A673 (cell line): Measurements from ENCODE around the gene CTCF. TPM values are rescaled to one million over a fixed set of nuclear protein-coding genes. Genes with fewer than 3 reads are reported as not detected.

Source experiments
- BruUV-seq: library from RNA; stranded (reverse); fragments of 400-500 nt; replicated peaks from 2 replicates; lab custom pipeline; 2021; lab: Mats Ljungman, UMichigan
- CTCF ChIA-PET: fragments of 300-600 bp; sonication (Branson Sonifier 250); formaldehyde crosslinking; loops from one replicate; lab custom pipeline; 2022; ENCODE audit warnings: antibody characterized with exemption; lab: Charles Lee
- POLR2A ChIA-PET: fragments of 300-600 bp; sonication (Branson Sonifier 250); formaldehyde crosslinking; loops from one replicate; lab custom pipeline; 2022; ENCODE audit warnings: antibody characterized with exemption; ENCODE audit not compliant: low non-redundant PET; lab: Charles Lee
- DNase-seq: peaks from one replicate; pipeline ENCODE4 v3.0.0-alpha.2; 2015; ENCODE audit warnings: low spot score
- H3K27ac ChIP-seq: fragments of 200-600 bp; sonication (generic); 2 replicates; pipeline ENCODE4 v1.5.1; 2016; ENCODE audit warnings: mixed run types, low read depth, mild to moderate bottlenecking, mixed read lengths, antibody characterized with exemption, low read length; ENCODE audit not compliant: poor library complexity, severe bottlenecking
- H3K27me3 ChIP-seq: fragments of 200-600 bp; sonication (generic); replicated peaks from 2 replicates; pipeline ENCODE4 v1.6.1; 2017; ENCODE audit warnings: mixed run types, low read depth, mild to moderate bottlenecking, mixed read lengths, antibody characterized with exemption, low read length; ENCODE audit not compliant: insufficient read depth, poor library complexity
- H3K36me3 ChIP-seq: fragments of 200-600 bp; sonication (generic); 2 replicates; pipeline ENCODE4 v1.6.1; 2016; ENCODE audit warnings: mixed run types, mild to moderate bottlenecking, mixed read lengths, antibody characterized with exemption, low read length; ENCODE audit not compliant: insufficient read depth, poor library complexity, severe bottlenecking
- H3K4me1 ChIP-seq: fragments of 200-600 bp; sonication (generic); 2 replicates; pipeline ENCODE4 v1.6.1; 2017; ENCODE audit warnings: mixed run types, mild to moderate bottlenecking, mixed read lengths, antibody characterized with exemption, low read length; ENCODE audit not compliant: insufficient read depth, poor library complexity, severe bottlenecking
- H3K4me3 ChIP-seq: fragments of 200-600 bp; sonication (generic); 2 replicates; pipeline ENCODE4 v1.5.1; 2016; ENCODE audit warnings: low read depth, mixed run types, mild to moderate bottlenecking, mixed read lengths, low read length; ENCODE audit not compliant: poor library complexity, severe bottlenecking
- H3K9me3 ChIP-seq: fragments of 200-600 bp; sonication (generic); 2 replicates; pipeline ENCODE4 v1.6.1; 2016; ENCODE audit warnings: mixed run types, low read depth, mild to moderate bottlenecking, mixed read lengths, antibody characterized with exemption, low read length; ENCODE audit not compliant: poor library complexity, severe bottlenecking
- EZH2 ChIP-seq: fragments of 200-600 bp; sonication (generic); IDR thresholded peaks from 2 replicates; pipeline ENCODE4 v1.6.1; 2017; ENCODE audit warnings: borderline replicate concordance, low read depth, mild to moderate bottlenecking, mixed read lengths, antibody characterized with exemption, low read length; ENCODE audit not compliant: poor library complexity, severe bottlenecking
- intact Hi-C: fragments of 100-400 bp; cut with micrococcal nuclease; formaldehyde crosslinking; loops from one replicate; pipeline ENCODE4 v1.10.0; 2022; ENCODE audit not compliant: unreplicated experiment
- total RNA-seq: library from RNA; stranded (reverse); gene quantifications from 2 replicates; pipeline ENCODE4 v1.2.3, GENCODE V29; 2021
- TF ChIP-seq, protein P1 (sequence below): fragments of 300-800, 200-600 bp; sonication (generic); conservative IDR thresholded peaks from 2 replicates; pipeline ENCODE4 v1.5.1; 2017; ENCODE audit warnings: low read depth, mild to moderate bottlenecking, antibody characterized with exemption, low read length, moderate library complexity, mixed read lengths

The CTCF gene
- total RNA-seq, 1 experiment from 2014 or later, result 74.7 TPM

DNA sequence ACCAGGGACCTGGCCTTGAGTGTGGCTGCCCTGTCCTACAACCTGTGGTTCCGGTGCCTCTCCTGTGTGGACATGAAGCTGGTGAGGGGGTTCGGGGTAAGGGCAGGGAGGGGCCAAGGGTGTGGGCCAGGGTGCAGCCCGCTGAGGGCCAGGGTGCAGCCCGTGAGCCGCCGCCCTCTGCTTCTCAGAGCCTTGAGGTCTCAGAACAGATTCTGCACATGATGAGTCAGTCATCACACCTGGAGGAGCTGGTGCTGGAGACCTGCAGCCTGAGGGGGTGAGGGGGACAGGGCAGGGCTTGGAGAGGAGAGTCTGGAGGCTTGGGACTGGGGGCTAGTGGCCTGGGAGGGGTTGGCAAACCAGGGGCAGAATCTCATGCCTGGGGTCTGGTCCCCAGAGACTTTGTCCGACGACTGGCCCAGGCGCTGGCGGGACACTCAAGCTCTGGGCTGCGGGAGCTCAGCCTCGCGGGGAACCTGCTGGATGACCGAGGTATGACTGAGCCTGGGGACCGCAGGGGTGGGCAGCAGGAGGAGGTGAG, 84.9 kb downstream of the CTCF start:
- no peak for TF ChIP-seq EZH2
- Histone ChIP-seq H3K36me3 (no peaks in the 10 kb centered on the region), H3K27ac (no peak overlapping the region), H3K4me1 (no peaks in the 10 kb centered on the region), H3K4me3 (no peak overlapping the region), H3K9me3 (no peaks in the 10 kb centered on the region), H3K27me3 (peaks cover 47% of the 10 kb centered on the region)
- POLR2A ChIA-PET, result no interaction called here
- CTCF ChIA-PET, result interaction anchor here (0.6 to 1.4 kb wide), 3 partner anchors 18 to 126 kb away, joined by 3 to 6 read pairs (median 3); no protein-coding TSS in a partner anchor
- intact Hi-C loops, result no loop called here
- no TSS peak for BruUV-seq
- DNase-seq, result no peak

DNA sequence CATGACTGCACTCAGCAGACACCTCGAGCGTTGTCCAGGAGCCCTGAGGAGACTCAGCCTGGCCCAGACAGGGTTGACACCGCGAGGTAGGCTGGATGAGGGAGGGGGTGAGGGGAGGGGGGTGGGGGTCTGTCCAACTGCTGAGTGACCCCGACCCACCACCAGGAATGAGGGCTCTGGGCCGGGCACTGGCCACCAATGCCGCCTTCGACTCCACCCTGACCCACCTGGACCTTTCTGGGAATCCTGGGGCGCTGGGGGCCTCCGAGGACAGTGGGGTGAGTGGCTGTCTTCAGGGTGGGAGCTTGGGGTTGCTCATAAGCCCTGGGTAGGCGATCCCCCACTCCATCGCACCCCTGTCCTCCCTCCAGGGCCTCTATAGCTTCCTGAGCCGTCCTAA, 85.4 kb downstream of the CTCF start:
- no peak for DNase-seq
- ChIA-PET POLR2A (interaction anchor here (0.7 kb wide), 1 partner anchor 63 kb away, joined by 4 read pairs; no protein-coding TSS in a partner anchor), CTCF (interaction anchor here (0.6 to 1.4 kb wide), 3 partner anchors 19 to 126 kb away, joined by 3 to 6 read pairs (median 3); no protein-coding TSS in a partner anchor)
- peaks cover 49% of the 10 kb centered on the region for H3K27me3 ChIP-seq
- H3K4me3 ChIP-seq, result no peak overlapping the region
- H3K27ac ChIP-seq, result no peak overlapping the region
- no peaks in the 10 kb centered on the region for H3K36me3 ChIP-seq
- intact Hi-C loops, result no loop called here
- no TSS peak for BruUV-seq
- no peaks in the 10 kb centered on the region for H3K4me1 ChIP-seq
- TF ChIP-seq, protein P1, sequence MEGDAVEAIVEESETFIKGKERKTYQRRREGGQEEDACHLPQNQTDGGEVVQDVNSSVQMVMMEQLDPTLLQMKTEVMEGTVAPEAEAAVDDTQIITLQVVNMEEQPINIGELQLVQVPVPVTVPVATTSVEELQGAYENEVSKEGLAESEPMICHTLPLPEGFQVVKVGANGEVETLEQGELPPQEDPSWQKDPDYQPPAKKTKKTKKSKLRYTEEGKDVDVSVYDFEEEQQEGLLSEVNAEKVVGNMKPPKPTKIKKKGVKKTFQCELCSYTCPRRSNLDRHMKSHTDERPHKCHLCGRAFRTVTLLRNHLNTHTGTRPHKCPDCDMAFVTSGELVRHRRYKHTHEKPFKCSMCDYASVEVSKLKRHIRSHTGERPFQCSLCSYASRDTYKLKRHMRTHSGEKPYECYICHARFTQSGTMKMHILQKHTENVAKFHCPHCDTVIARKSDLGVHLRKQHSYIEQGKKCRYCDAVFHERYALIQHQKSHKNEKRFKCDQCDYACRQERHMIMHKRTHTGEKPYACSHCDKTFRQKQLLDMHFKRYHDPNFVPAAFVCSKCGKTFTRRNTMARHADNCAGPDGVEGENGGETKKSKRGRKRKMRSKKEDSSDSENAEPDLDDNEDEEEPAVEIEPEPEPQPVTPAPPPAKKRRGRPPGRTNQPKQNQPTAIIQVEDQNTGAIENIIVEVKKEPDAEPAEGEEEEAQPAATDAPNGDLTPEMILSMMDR, result no peak
- no peak for TF ChIP-seq EZH2
- H3K9me3 ChIP-seq, result no peaks in the 10 kb centered on the region

DNA sequence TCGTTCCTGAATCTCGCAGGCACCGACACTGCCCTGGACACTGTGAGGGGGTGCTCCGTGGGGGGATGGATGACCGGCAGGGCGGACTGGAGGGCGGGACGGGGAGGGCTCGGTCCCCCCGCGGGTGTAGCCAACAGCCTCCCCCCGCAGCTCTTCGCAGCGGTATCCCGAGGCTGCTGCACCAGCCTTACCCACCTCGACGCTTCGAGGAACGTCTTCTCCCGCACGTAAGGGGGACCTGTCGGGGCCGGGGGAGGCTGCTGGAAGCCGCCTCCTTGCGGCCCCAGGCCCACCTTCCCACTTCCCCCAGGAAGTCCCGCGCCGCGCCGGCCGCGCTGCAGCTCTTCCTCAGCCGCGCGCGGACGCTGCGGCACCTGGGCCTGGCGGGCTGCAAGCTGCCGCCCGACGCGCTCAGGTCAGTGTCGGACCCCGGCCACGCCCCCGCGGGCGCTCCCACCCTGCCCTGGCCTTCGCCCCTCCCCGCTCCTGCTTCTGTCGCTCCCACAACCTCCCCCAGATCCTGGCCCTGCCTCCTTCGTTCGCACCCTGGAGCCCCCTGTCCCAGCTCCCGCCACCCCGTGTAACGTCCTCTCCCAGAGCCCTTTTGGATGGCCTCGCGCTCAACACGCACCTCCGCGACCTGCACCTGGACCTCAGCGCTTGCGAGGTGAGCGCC, 85.9 kb downstream of the CTCF start:
- H3K4me1 ChIP-seq, result no peaks in the 10 kb centered on the region
- intact Hi-C loops, result no loop called here
- TF ChIP-seq EZH2, result peak; percentile 70
- TF ChIP-seq, protein P1, result no peak
- no peaks in the 10 kb centered on the region for H3K9me3 ChIP-seq
- no peak overlapping the region for H3K4me3 ChIP-seq
- ChIA-PET CTCF (interaction anchor here (0.6 to 1.4 kb wide), 2 partner anchors 19 to 127 kb away, joined by 3 to 6 read pairs; no protein-coding TSS in a partner anchor), POLR2A (interaction anchor here (0.6 to 0.7 kb wide), 2 partner anchors 64 to 156 kb away, joined by 4 to 16 read pairs; no protein-coding TSS in a partner anchor)
- no peak for DNase-seq
- BruUV-seq, result no TSS peak
- peaks cover 49% of the 10 kb centered on the region for H3K27me3 ChIP-seq
- no peaks in the 10 kb centered on the region for H3K36me3 ChIP-seq
- no peak overlapping the region for H3K27ac ChIP-seq
